Stomach (tissue), 4 donors: ENCODE measurements around the gene TSPAN14.

Experiments
- CTCF ChIP-seq, 7 experiments: fragments of 450-650 bp in 4 of 7; fragments of 200-600 bp in 3 of 7; sonication (generic) in 3 of 7; IDR thresholded peaks; one replicate each; pipeline ENCODE4 v1.5.1; 2016 to 2019; ENCODE audit warnings: antibody characterized with exemption in 7 of 7, control low read depth in 2 of 7, mild to moderate bottlenecking in 1 of 7
- POLR2AphosphoS5 ChIP-seq, 3 donors: sonication (generic); formaldehyde crosslinking; IDR thresholded peaks; one replicate each; pipeline ENCODE4 v1.6.1; 2016; ENCODE audit warnings: antibody characterized with exemption in 3 of 3

DNA sequence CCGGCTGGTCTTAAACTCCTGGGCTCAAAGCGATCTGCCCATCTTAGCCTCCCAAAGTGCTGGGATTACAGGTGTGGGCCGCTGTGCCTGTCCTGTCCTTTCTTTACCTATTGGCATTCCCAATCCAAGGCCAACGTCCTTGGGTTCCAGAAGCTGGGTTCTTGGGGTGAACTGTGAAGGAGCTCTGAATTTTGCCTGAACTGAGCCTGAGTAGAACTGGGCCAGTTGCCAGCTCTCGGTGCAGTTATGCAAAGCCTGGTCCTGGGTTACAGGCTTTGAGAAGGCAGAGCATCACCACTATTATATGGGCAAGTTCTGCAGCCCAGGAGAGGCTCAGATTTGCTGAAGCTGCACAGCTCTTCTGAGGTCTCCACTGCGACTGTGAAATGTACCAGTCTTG, 59.0 kb downstream of the TSPAN14 start:
- no peak for TF ChIP-seq CTCF (IDR thresholded peaks at IDR 0.05)
- no peak for TF ChIP-seq POLR2AphosphoS5 (IDR thresholded peaks at IDR 0.05)
